H9 (cell line): ENCODE results near the gene SLCO3A1. TPM values are rescaled to one million over a fixed set of nuclear protein-coding genes. Genes with fewer than 3 reads are reported as not detected.

Experiments used
- DNase-seq: peaks from one replicate; pipeline ENCODE4 v3.0.0-alpha.2; 2017
- H2AFZ ChIP-seq: one replicate; pipeline ENCODE4 v1.6.1; 2013; ENCODE audit warnings: mild to moderate bottlenecking, low read length, control low read depth, moderate library complexity
- H2AK5ac ChIP-seq: 2 replicates; pipeline ENCODE4 v1.6.1; 2013; ENCODE audit warnings: low read length, control low read depth, mixed read lengths; ENCODE audit not compliant: insufficient read length
- H2BK120ac ChIP-seq: one replicate; pipeline ENCODE4 v1.6.1; 2013; ENCODE audit warnings: low read depth, mild to moderate bottlenecking, low read length, control low read depth, inconsistent platforms; ENCODE audit not compliant: poor library complexity, severe bottlenecking
- H2BK12ac ChIP-seq: 2 replicates; pipeline ENCODE4 v1.6.1; 2013; ENCODE audit warnings: low read length, control low read depth, mixed read lengths, low read depth; ENCODE audit not compliant: insufficient read length
- H2BK15ac ChIP-seq: 2 replicates; pipeline ENCODE4 v1.6.1; 2013; ENCODE audit warnings: low read depth, low read length, control low read depth
- H2BK20ac ChIP-seq: one replicate; pipeline ENCODE4 v1.6.1; 2013; ENCODE audit warnings: low read depth, mild to moderate bottlenecking, low read length, control low read depth, inconsistent platforms; ENCODE audit not compliant: poor library complexity, severe bottlenecking
- H2BK5ac ChIP-seq: 2 replicates; pipeline ENCODE4 v1.6.1; 2013; ENCODE audit warnings: low read length, control low read depth, mixed read lengths; ENCODE audit not compliant: insufficient read length
- H3K14ac ChIP-seq: 2 replicates; pipeline ENCODE4 v1.6.1; 2013; ENCODE audit warnings: low read length, control low read depth; ENCODE audit not compliant: insufficient read depth
- H3K18ac ChIP-seq: 2 replicates; pipeline ENCODE4 v1.6.1; 2013; ENCODE audit warnings: low read depth, mild to moderate bottlenecking, mixed read lengths, low read length, control low read depth; ENCODE audit not compliant: insufficient read length
- H3K23ac ChIP-seq: 2 replicates; pipeline ENCODE4 v1.6.1; 2013; ENCODE audit warnings: low read length, control low read depth, mixed read lengths, low read depth; ENCODE audit not compliant: insufficient read length
- H3K23me2 ChIP-seq: 2 replicates; pipeline ENCODE4 v1.6.1; 2013; ENCODE audit warnings: low read depth, mild to moderate bottlenecking, mixed read lengths, low read length, control low read depth; ENCODE audit not compliant: insufficient read length, poor library complexity, severe bottlenecking
- H3K27ac ChIP-seq: 2 replicates; pipeline ENCODE4 v1.5.1; 2013; ENCODE audit warnings: low read length, control low read depth, mixed read lengths, low read depth; ENCODE audit not compliant: insufficient read length
- H3K27me3 ChIP-seq: 2 replicates; pipeline ENCODE4 v1.6.1; 2013; ENCODE audit warnings: low read length, control low read depth, inconsistent platforms; ENCODE audit not compliant: insufficient read depth
- H3K4ac ChIP-seq: 2 replicates; pipeline ENCODE4 v1.6.1; 2013; ENCODE audit warnings: low read depth, mild to moderate bottlenecking, control low read depth, inconsistent platforms, low read length, moderate library complexity
- H3K4me1 ChIP-seq: 2 replicates; pipeline ENCODE4 v1.6.1; 2013; ENCODE audit warnings: low read length, control low read depth, inconsistent platforms; ENCODE audit not compliant: insufficient read depth
- H3K4me2 ChIP-seq: 2 replicates; pipeline ENCODE4 v1.6.1; 2013; ENCODE audit warnings: low read length, control low read depth, mixed read lengths; ENCODE audit not compliant: insufficient read length, insufficient read depth
- H3K56ac ChIP-seq: 2 replicates; pipeline ENCODE4 v1.6.1; 2013; ENCODE audit warnings: low read depth, mild to moderate bottlenecking, mixed read lengths, low read length, control low read depth; ENCODE audit not compliant: insufficient read length
- H3K79me1 ChIP-seq: 2 replicates; pipeline ENCODE4 v1.6.1; 2013; ENCODE audit warnings: low read depth, mild to moderate bottlenecking, moderate library complexity, low read length, control low read depth, inconsistent platforms; ENCODE audit not compliant: insufficient read depth, poor library complexity, severe bottlenecking
- H3K79me2 ChIP-seq: 2 replicates; pipeline ENCODE4 v1.6.1; 2013; ENCODE audit warnings: low read length, control low read depth, inconsistent platforms; ENCODE audit not compliant: insufficient read depth
- H3K9ac ChIP-seq: 2 replicates; pipeline ENCODE4 v1.6.1; 2013; ENCODE audit warnings: low read length, control low read depth, mixed read lengths; ENCODE audit not compliant: insufficient read length; ENCODE audit errors: extremely low read depth
- H3K9me3 ChIP-seq: one replicate; pipeline ENCODE4 v1.6.1; 2013; ENCODE audit warnings: low read depth, low read length, inconsistent platforms; ENCODE audit not compliant: control insufficient read depth
- H3T11ph ChIP-seq: one replicate; pipeline ENCODE4 v1.6.1; 2013; ENCODE audit warnings: mild to moderate bottlenecking, low read length, control low read depth, inconsistent platforms
- H4K20me1 ChIP-seq: one replicate; pipeline ENCODE4 v1.6.1; 2013; ENCODE audit not compliant: control insufficient read depth, insufficient read length, insufficient read depth
- H4K5ac ChIP-seq: 2 replicates; pipeline ENCODE4 v1.6.1; 2013; ENCODE audit warnings: low read depth, mild to moderate bottlenecking, mixed read lengths, low read length, control low read depth; ENCODE audit not compliant: insufficient read length
- H4K8ac ChIP-seq: replicated peaks from 2 replicates; pipeline ENCODE4 v1.6.1; 2013; ENCODE audit warnings: low read length, control low read depth, mixed read lengths, low read depth; ENCODE audit not compliant: insufficient read length
- H4K91ac ChIP-seq: 2 replicates; pipeline ENCODE4 v1.6.1; 2013; ENCODE audit warnings: low read depth, mild to moderate bottlenecking, moderate library complexity, mixed read lengths, low read length, control low read depth; ENCODE audit not compliant: insufficient read length
- H3K27ac Mint-ChIP-seq, 3 experiments: 2 replicates in 2 of 3; 3 replicates in 1 of 3; pipeline ENCODE4 v1.8.0; 2020 to 2021; ENCODE audit warnings: mixed read lengths in 3 of 3, mild to moderate bottlenecking in 1 of 3, moderate library complexity in 1 of 3
- H3K27me3 Mint-ChIP-seq: 2 replicates; pipeline ENCODE4 v1.8.0; 2021; ENCODE audit warnings: low read depth, mild to moderate bottlenecking, moderate library complexity, mixed read lengths
- H3K36me3 Mint-ChIP-seq, 3 experiments: 2 replicates in 2 of 3; 3 replicates in 1 of 3; pipeline ENCODE4 v1.8.0; 2020 to 2021; ENCODE audit warnings: low read depth in 3 of 3, mixed read lengths in 3 of 3; ENCODE audit not compliant: insufficient read depth in 1 of 3
- H3K4me1 Mint-ChIP-seq, 2 experiments: 2 replicates each; pipeline ENCODE4 v1.8.0; 2020; ENCODE audit warnings: mixed read lengths in 2 of 2
- H3K4me3 Mint-ChIP-seq, 2 experiments: 2 replicates in 1 of 2; 3 replicates in 1 of 2; pipeline ENCODE4 v1.8.0; 2020 to 2021; ENCODE audit warnings: mild to moderate bottlenecking in 2 of 2, mixed read lengths in 2 of 2, moderate library complexity in 1 of 2
- H3K9me3 Mint-ChIP-seq, 2 experiments: 2 replicates in 1 of 2; 3 replicates in 1 of 2; pipeline ENCODE4 v1.8.0; 2020; ENCODE audit warnings: mild to moderate bottlenecking in 2 of 2, mixed read lengths in 2 of 2, moderate library complexity in 1 of 2
- CTCF ChIP-seq: fragments of 200-600 bp; sonication (generic); conservative IDR thresholded peaks from 3 replicates; pipeline ENCODE4 v1.8.0; 2021; ENCODE audit warnings: antibody characterized with exemption, mild to moderate bottlenecking
- WGBS: extraction: QIAGEN DNeasy Blood & Tissue Kit; methylation state at CpG from one replicate; pipeline ENCODE4 v1.1.7; 2013; ENCODE audit warnings: missing lambda C conversion rate, low lambda C conversion rate, mixed read lengths; ENCODE audit not compliant: insufficient read length; ENCODE audit errors: extremely low coverage; 5-methylcytosine and 5-hydroxymethylcytosine counted together
- total RNA-seq: library from RNA; stranded (reverse); gene quantifications from 2 replicates; pipeline ENCODE4 v1.2.1, GENCODE V29; 2021

SLCO3A1 gene
- total RNA-seq, 1 experiment from 2014 or later: 9.4 TPM

- Mint-ChIP-seq H3K27ac (no peak overlapping the region), H3K36me3 (no peaks in the 10 kb centered on the region; a peak in 2 of 7 replicates), H3K9me3 (no peaks in the 10 kb centered on the region), H3K4me1 (peaks cover 14 to 18% of the 10 kb centered on the region in 2 experiments), H3K4me3 (no peak overlapping the region), H3K27me3 (no peaks in the 10 kb centered on the region)
- DNase-seq: peak; percentile 90
- Histone ChIP-seq H4K5ac (no peak overlapping the region), H3K4me2 (no peak overlapping the region), H2BK12ac (no peak overlapping the region), H3K79me2 (no peaks in the 10 kb centered on the region), H3K79me1 (no peaks in the 10 kb centered on the region), H3K4ac (no peak overlapping the region), H3K4me1 (no peaks in the 10 kb centered on the region), H3K14ac (no peak overlapping the region), H3K18ac (no peak overlapping the region), H2AK5ac (no peak overlapping the region), H3K27me3 (no peaks in the 10 kb centered on the region), H2BK20ac (no peak overlapping the region), H3K56ac (no peak overlapping the region), H3K23ac (no peak overlapping the region), H4K20me1 (no peaks in the 10 kb centered on the region), H2AFZ (no peak overlapping the region), H3K9ac (no peak overlapping the region), H3K23me2 (no peaks in the 10 kb centered on the region), H4K8ac (no peak overlapping the region), H2BK5ac (no peak overlapping the region), H2BK120ac (no peak overlapping the region), H3K27ac (no peak overlapping the region), H4K91ac (no peak overlapping the region), H3T11ph (no peak overlapping the region), H3K9me3 (no peaks in the 10 kb centered on the region), H2BK15ac (no peak overlapping the region)
- peak; percentile 89 for TF ChIP-seq CTCF
- no CpG with 5 or more reads among the region's 17 CpGs for WGBS
Measured at GRCh38 chr15:92091155-92091734, 237.7 kb downstream of the SLCO3A1 start.
